Activated T-helper 1 cell treated with anti-CD3 and anti-CD28 coated beads, Interleukin-12 subunit alpha, Interleukin-12 subunit beta, Interleukin-2, Interleukin-4 antibody, amounts not matched to agents 30 ng/mL and 10 ng/mL and 1 ng/mL, durations not matched to agents 14 hours and 24 hours and 36 hours (primary cell): ENCODE results near the gene EIF4G1. TPM values are rescaled to one million over a fixed set of nuclear protein-coding genes. Genes with fewer than 3 reads are reported as not detected.

ENCODE experiments used
- DNase-seq: peaks from one replicate; pipeline ENCODE4 v3.0.0; 2021; ENCODE audit warnings: low spot score
- H3K27ac Mint-ChIP-seq: one replicate; pipeline ENCODE4 v1.8.0; 2021; ENCODE audit warnings: mild to moderate bottlenecking, mixed read lengths
- H3K27me3 Mint-ChIP-seq: one replicate; pipeline ENCODE4 v1.8.0; 2022; ENCODE audit warnings: mild to moderate bottlenecking, moderate library complexity, mixed read lengths; ENCODE audit not compliant: insufficient read depth
- H3K36me3 Mint-ChIP-seq: one replicate; pipeline ENCODE4 v1.8.0; 2021; ENCODE audit warnings: low read depth, mixed read lengths
- H3K4me1 Mint-ChIP-seq: one replicate; pipeline ENCODE4 v1.8.0; 2021; ENCODE audit warnings: low read depth, mixed read lengths
- H3K4me3 Mint-ChIP-seq: one replicate; pipeline ENCODE4 v1.8.0; 2021; ENCODE audit warnings: mild to moderate bottlenecking, moderate library complexity, mixed read lengths
- H3K9me3 Mint-ChIP-seq: one replicate; pipeline ENCODE4 v1.8.0; 2021; ENCODE audit warnings: mixed read lengths
- intact Hi-C: fragments of 100-400 bp; cut with micrococcal nuclease; formaldehyde crosslinking; loops from one replicate; pipeline ENCODE4 v1.15.1; 2024
- total RNA-seq: library from RNA; stranded (reverse); gene quantifications from 2 replicates; pipeline ENCODE4 v1.2.3, GENCODE V29; 2022

The EIF4G1 gene
- total RNA-seq, 1 donor from 2014 or later: 706 TPM

- no peak overlapping the region for H3K4me3 Mint-ChIP-seq
- no peak overlapping the region for H3K27ac Mint-ChIP-seq
- no peaks in the 10 kb centered on the region for H3K4me1 Mint-ChIP-seq
- DNase-seq: no peak
- no peaks in the 10 kb centered on the region for H3K9me3 Mint-ChIP-seq
- H3K36me3 Mint-ChIP-seq: no peaks in the 10 kb centered on the region
- no peaks in the 10 kb centered on the region for H3K27me3 Mint-ChIP-seq
- intact Hi-C loops: loop anchor here (1.0 kb wide), 1 partner anchor 32 kb away; no protein-coding TSS in a partner anchor
These were observed 37.9 kb downstream of the EIF4G1 start for GRCh38 chr3:184352149-184352785.

GRCh38 chr3:184352897-184353545 is 38.6 kb downstream of the EIF4G1 start:
- DNase-seq: no peak
- Mint-ChIP-seq H3K36me3 (no peaks in the 10 kb centered on the region), H3K27ac (no peak overlapping the region), H3K4me3 (no peak overlapping the region), H3K9me3 (no peaks in the 10 kb centered on the region), H3K4me1 (no peaks in the 10 kb centered on the region), H3K27me3 (no peaks in the 10 kb centered on the region)
- intact Hi-C loops: loop anchor here (1.0 kb wide), 1 partner anchor 33 kb away; no protein-coding TSS in a partner anchor

- no peaks in the 10 kb centered on the region for H3K4me1 Mint-ChIP-seq
- no peak for DNase-seq
- H3K27me3 Mint-ChIP-seq: no peaks in the 10 kb centered on the region
- no peak overlapping the region for H3K4me3 Mint-ChIP-seq
- intact Hi-C loops: no loop called here
- H3K27ac Mint-ChIP-seq: no peak overlapping the region
- H3K36me3 Mint-ChIP-seq: no peaks in the 10 kb centered on the region
- no peaks in the 10 kb centered on the region for H3K9me3 Mint-ChIP-seq
These were observed 39.1 kb downstream of the EIF4G1 start for GRCh38 chr3:184353546-184353941.

- Mint-ChIP-seq H3K4me1 (no peaks in the 10 kb centered on the region), H3K27me3 (no peaks in the 10 kb centered on the region), H3K27ac (no peak overlapping the region), H3K36me3 (no peaks in the 10 kb centered on the region), H3K9me3 (no peaks in the 10 kb centered on the region), H3K4me3 (no peak overlapping the region)
- intact Hi-C loops: loop anchor here (1.0 kb wide), 1 partner anchor 9 kb away; no protein-coding TSS in a partner anchor
- peak; percentile 22 for DNase-seq
These were observed 39.8 kb downstream of the EIF4G1 start for GRCh38 chr3:184354121-184354728.

GRCh38 chr3:184354754-184355153 is 40.3 kb downstream of the EIF4G1 start:
- intact Hi-C loops: loop anchor here (1.0 kb wide), 1 partner anchor 9 kb away; no protein-coding TSS in a partner anchor
- Mint-ChIP-seq H3K27ac (no peak overlapping the region), H3K9me3 (no peaks in the 10 kb centered on the region), H3K27me3 (no peaks in the 10 kb centered on the region), H3K36me3 (no peaks in the 10 kb centered on the region), H3K4me1 (no peaks in the 10 kb centered on the region), H3K4me3 (no peak overlapping the region)
- no peak for DNase-seq

GRCh38 chr3:184355261-184356040 is 41.0 kb downstream of the EIF4G1 start:
- intact Hi-C loops: no loop called here
- Mint-ChIP-seq H3K4me1 (no peaks in the 10 kb centered on the region), H3K27ac (peak overlapping the region; percentile 29)

GRCh38 chr3:184357248-184358123 is 43.1 kb downstream of the EIF4G1 start:
- Mint-ChIP-seq H3K9me3 (no peaks in the 10 kb centered on the region), H3K27ac (no peak overlapping the region), H3K4me1 (peaks cover 4% of the 10 kb centered on the region), H3K36me3 (no peaks in the 10 kb centered on the region), H3K27me3 (peaks cover 10% of the 10 kb centered on the region), H3K4me3 (no peak overlapping the region)
- DNase-seq: no peak
- intact Hi-C loops: no loop called here

More at GRCh38 chr3:184355261-184356040, 41.0 kb downstream of the EIF4G1 start:
- Mint-ChIP-seq H3K4me3 (no peak overlapping the region), H3K9me3 (no peaks in the 10 kb centered on the region), H3K27me3 (peaks cover 6% of the 10 kb centered on the region), H3K36me3 (no peaks in the 10 kb centered on the region)
- no peak for DNase-seq

GRCh38 chr3:184358124-184358767 is 43.8 kb downstream of the EIF4G1 start:
- no peaks in the 10 kb centered on the region for H3K9me3 Mint-ChIP-seq
- H3K36me3 Mint-ChIP-seq: peaks cover under 1% of the 10 kb centered on the region
- intact Hi-C loops: no loop called here
- H3K4me1 Mint-ChIP-seq: peaks cover 4% of the 10 kb centered on the region
- H3K27me3 Mint-ChIP-seq: peaks cover 10% of the 10 kb centered on the region
- DNase-seq: no peak
- H3K27ac Mint-ChIP-seq: no peak overlapping the region
- H3K4me3 Mint-ChIP-seq: peak overlapping the region; percentile 30

- Mint-ChIP-seq H3K4me3 (peak overlapping the region; percentile 37), H3K27ac (no peak overlapping the region)
- intact Hi-C loops: no loop called here
These were observed 44.5 kb downstream of the EIF4G1 start for GRCh38 chr3:184358921-184359350.

GRCh38 chr3:184359610-184360009 is 45.2 kb downstream of the EIF4G1 start:
- intact Hi-C loops: loop anchor here (5.0 kb wide), 2 partner anchors 353 to 722 kb away; partner anchors contain the start of genes KLHL24 and MAGEF1
- peaks cover 9% of the 10 kb centered on the region for H3K36me3 Mint-ChIP-seq
- peaks cover 9% of the 10 kb centered on the region for H3K4me1 Mint-ChIP-seq
- no peaks in the 10 kb centered on the region for H3K9me3 Mint-ChIP-seq
- peak overlapping the region; percentile 86 for H3K4me3 Mint-ChIP-seq
- no peak overlapping the region for H3K27ac Mint-ChIP-seq
- no peak for DNase-seq
- peaks cover 10% of the 10 kb centered on the region for H3K27me3 Mint-ChIP-seq

More at GRCh38 chr3:184358921-184359350, 44.5 kb downstream of the EIF4G1 start:
- peaks cover 10% of the 10 kb centered on the region for H3K27me3 Mint-ChIP-seq
- no peak for DNase-seq
- H3K9me3 Mint-ChIP-seq: no peaks in the 10 kb centered on the region
- peaks cover 5% of the 10 kb centered on the region for H3K36me3 Mint-ChIP-seq
- H3K4me1 Mint-ChIP-seq: peaks cover 4% of the 10 kb centered on the region

GRCh38 chr3:184360070-184360928 is 45.9 kb downstream of the EIF4G1 start:
- Mint-ChIP-seq H3K4me1 (peaks cover 16% of the 10 kb centered on the region), H3K36me3 (peaks cover 15% of the 10 kb centered on the region), H3K27me3 (peaks cover 10% of the 10 kb centered on the region), H3K27ac (peak overlapping the region; percentile 58), H3K4me3 (peak overlapping the region; percentile 86), H3K9me3 (no peaks in the 10 kb centered on the region)
- no peak for DNase-seq
- intact Hi-C loops: loop anchor here (5.0 kb wide), 2 partner anchors 352 to 723 kb away; partner anchors contain the start of genes KLHL24 and MAGEF1
